Glomerular endothelial cell (primary cell): ENCODE data around the gene YIPF6. TPM values are rescaled to one million over a fixed set of nuclear protein-coding genes. Genes with fewer than 3 reads are reported as not detected.
"Not testable (repeated sequence)": the region's sequence is repeated elsewhere in the genome, so short reads cannot be mapped to it uniquely, and the experiment has no call there.

ENCODE experiments used
- DNase-seq: peaks from one replicate; pipeline ENCODE4 v3.0.0-alpha.2; 2011; ENCODE audit warnings: low read depth, low spot score; ENCODE audit errors: extremely low read depth
- total RNA-seq: library from RNA; depleted of rRNA; stranded (reverse); fragments of >200 nt; gene quantifications from 2 replicates; pipeline ENCODE4 v1.2.3, GENCODE V29; 2015

YIPF6 gene
- total RNA-seq, 1 donor from 2014 or later = 16.8 TPM

DNA sequence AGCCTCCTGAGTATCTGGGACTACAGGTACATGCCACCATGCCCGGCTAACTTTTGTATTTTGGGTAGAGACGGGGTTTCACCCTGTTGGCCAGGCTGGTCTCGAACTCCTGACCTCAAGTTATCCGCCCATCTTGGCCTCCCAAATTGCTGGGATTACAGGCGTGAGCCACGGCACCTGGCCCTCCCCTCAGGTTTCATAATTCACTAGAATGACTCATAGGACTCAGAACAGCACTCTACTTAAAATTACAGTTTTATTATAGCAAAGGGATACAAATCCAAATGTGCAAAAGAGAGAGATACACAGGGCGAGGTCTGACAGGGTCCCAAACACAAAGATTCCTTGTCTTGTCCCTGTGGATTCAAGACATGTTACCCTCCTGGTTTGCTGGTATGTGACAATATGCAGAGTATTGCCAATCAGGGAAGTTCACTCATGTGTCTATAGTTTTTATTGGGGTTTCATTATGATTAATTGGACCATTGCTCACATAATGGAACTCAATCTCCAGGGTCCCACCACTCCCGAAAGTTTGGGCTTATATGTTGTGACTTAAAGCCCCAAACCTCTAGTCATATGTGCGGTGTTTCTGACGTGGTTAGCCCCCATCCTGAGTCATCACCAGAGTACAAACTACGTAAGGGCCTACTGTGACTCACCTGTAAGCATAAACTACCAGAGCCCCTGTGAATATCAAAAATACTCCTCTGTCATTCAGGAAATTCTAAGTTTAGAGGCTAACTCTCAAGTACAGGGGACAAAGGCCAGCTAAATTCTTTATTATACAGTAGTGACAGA, 5.2 kb downstream of the YIPF6 start:
- DNase-seq = no peak

DNA sequence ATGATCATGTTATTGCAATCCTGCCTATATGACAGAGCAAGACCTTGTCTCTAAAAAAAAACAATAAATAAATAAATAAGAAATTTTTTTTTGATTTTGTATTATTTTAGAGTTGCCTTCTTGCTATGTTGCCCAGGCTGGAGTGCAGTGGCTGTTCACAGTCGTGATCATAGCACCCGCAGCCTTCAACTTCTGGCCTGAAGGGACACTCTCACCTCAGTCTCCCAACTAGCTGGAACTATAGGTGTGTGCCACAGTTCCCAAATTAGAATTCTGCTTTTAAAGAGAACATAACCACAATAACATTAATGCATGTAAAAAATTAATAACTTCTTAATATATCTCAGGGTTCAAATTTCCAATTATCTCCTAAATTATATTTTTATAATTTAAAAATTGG, 7.8 kb downstream of the YIPF6 start:
- DNase-seq = no peak

DNA sequence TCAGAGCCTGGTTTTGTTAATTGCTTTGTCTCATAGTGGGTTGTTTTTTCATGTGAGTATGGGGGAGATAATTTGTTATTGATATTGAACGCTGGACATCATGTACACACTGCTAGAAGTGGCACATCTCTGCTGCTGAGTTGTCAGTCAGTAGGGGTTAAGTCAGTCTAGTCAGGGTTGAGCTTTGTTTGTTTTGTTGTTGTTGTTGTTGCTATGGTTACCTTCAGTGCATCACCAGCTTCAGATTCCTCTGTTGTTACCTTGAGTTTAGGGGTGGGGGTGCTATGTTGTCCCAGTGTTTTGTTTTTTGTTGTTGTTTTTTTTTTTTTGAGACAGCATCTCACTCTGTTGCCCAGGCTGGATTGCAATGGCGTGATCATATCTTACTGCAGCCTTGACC, 9.9 kb downstream of the YIPF6 start:
- DNase-seq = no peak

DNA sequence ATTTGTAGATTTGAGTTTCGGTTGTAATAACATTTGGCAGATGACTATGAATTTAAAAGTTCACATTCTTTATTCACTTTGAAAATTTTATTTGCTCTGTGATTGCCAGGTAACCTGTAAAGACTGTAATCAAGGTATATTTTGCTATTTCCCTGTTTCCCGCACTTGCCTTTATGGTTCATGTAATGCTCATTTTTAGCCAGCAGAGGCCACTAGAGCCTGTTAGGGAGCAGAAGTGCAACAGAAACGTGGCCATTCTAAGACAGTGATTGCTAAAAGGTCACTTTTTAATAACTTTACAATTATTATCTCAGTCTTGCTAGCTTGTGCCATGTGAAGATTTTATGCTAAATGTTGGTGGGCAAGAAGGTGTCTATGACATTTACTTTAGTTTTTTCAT, 12.4 kb downstream of the YIPF6 start:
- DNase-seq = no peak

DNA sequence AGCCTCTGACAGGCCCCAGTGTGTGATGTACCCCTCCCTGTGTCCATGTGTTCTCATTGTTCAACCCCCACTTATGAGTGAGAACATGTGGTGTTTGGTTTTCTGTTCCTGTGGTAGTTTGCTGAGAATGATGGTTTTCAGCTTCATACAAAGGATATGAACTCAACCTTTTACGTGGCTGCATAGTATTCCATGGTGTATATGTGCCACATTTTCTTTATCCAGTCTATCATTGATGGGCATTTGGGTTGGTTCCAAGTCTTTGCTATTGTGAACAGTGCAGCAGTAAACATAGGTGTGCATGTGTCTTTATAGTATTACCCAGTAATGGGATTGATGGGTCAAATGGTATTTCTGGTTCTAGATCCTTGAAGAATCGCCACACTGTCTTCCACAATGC, 25.8 kb downstream of the YIPF6 start:
- not testable (repeated sequence) for DNase-seq

DNA sequence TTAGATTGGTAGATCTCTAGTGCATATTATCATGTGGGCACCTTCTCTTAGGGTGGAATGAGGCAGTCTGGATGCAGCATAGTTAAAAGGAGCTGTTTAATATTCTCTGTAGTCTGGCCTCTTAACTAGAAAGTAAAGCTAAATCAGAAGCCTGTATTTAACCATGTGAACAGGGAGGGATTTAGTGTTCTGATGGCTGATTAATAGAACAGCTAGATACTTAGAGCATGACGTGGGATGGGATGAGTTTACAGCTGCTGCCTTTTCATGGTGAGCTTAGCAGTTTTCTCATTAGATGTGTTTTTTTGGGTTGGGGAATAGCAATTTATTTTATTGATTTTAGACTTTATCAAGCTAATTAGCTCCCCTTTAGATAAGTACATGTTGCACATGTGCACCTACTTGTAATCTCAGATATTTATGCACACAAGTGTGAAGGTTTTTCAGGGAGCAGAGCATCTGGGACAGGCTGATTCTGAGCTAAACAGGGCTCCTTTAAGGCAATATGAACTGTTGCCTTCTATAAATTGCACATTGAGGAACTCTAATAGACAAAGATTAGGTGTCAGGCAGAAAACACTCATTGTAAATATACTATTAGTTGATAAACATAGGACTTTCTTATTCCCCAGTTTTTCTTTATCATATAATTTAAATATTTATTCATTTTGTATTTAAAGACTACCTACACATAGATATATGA, 34.1 kb downstream of the YIPF6 start:
- no peak for DNase-seq

DNA sequence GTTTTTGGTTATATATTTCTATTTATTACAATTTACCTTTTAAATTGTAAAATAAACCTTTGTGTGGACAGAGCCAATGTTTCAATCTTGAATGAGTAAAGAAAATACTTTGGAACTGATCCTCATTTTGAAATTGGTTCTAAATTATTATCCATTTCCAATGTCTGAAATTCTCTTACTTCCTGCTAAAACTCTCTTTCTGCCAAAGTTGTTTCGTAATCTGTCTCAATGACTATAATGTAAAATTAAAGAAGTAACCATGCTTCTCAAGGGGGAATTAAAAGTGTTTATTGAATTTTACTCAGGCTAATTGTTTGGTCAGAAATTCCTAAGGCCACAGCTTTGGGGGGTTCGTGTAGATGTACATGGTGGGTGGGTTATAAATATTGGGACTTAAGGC, 34.8 kb downstream of the YIPF6 start:
- no peak for DNase-seq

DNA sequence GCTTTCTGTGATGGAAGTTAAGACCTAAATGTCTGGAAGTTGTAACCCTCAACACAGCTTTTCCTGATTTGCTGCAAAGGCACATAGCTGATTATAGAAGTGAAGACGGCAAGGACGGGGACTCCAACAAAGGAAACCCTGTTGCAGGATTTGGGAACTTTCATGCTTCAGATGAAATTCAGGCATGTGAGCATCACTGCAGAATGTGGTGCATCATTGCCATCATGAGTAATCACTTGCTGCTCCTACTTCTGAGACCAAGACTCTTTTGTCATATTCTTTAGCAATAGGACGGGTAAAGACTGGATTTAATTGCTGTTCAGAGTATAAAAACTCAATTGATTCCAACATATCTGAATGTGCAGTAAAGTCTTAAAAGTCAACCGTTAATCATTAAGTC, 35.8 kb downstream of the YIPF6 start:
- no peak for DNase-seq

DNA sequence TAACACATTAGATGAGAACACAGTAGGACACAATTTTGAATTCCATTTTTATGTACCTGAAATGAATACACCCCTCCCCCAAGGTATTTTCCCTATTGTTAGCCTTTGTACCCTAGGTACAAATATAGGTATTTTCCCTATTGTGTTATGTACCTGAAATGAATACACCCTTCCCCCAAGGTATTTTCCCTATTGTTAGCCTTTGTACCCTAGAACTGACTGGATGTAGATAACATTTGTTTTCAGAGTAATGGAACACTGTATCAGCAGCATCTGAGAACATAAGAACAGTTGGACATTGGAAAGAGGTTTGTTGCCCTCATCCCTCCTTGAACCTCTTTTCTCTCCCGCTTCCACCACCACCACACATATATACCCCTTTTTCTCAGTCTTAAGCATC, 37.6 kb downstream of the YIPF6 start:
- no peak for DNase-seq

DNA sequence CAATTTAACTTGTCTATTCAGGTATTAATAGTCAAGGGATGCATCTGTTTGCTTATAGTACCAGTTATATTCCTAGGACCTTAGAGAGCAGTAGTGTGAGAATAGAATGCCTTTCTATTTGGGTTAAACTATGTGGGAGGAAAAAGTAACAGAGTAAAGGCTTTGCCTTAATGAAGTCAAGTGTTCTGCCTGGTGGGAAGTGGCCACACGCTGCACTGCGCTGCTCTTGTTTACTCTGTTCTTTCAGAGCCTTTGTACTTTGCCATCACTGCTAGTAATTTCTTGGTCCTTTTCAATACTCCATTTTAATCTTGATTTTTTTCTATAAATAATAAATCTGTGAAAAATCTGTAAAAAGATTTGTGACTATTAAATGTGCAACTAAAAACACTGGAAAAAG, 38.0 kb downstream of the YIPF6 start:
- no peak for DNase-seq

DNA sequence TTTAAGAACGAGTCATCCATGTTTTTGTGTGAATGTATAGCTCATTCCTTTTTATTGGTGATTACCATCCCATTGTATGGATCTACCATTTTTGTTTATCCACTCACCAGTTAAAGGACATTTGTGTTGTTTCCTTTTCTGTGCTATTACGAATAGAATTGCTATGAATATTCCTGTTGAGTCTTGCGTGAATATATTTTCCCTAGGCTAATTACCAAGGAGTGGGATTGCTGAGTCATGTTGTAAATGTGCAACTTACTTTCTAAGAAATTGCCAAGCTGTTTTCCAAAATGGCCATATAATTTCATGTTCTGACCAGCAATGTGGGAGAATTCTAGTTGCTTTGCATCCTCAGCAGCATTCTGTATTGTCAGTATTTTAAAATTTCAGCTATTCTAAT, 51.3 kb downstream of the YIPF6 start:
- no peak for DNase-seq

DNA sequence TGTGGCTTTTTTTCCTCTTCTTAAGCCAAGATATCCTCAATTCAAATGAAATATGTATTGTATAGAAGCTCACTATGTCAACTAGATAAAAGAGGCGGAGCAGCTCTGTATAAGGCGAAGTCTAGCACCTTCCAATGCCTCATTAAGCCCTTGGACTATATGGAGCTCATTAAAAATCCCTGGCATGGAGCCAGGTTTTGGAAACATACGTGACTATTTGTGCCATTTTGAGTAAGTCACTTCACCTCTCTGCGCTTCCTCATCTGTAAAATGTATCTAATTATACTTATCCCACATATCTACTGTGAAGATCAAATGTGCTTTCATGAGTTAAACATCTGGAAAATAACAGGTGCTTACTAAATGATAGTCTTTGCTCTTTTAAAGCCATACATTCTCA, 57.2 kb downstream of the YIPF6 start:
- DNase-seq = no peak

DNA sequence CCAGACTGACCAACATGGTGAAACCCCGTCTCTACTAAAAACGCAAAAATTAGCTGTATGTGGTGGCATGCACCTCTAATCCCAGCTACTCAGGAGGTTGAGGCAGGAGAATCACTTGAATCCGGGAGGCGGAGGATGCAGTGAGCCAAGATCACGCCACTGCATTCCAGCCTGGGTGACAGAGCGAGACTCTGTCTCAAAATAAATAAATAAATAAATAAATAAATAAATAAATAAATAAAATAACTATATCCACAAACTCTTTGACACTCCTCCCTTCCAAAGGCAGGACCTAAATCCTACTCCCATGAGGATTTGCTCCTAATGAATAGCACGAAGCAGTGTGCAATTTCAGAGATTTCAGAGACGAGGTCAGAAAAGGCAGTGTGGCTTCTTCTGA, 58.3 kb downstream of the YIPF6 start:
- not testable (repeated sequence) for DNase-seq

DNA sequence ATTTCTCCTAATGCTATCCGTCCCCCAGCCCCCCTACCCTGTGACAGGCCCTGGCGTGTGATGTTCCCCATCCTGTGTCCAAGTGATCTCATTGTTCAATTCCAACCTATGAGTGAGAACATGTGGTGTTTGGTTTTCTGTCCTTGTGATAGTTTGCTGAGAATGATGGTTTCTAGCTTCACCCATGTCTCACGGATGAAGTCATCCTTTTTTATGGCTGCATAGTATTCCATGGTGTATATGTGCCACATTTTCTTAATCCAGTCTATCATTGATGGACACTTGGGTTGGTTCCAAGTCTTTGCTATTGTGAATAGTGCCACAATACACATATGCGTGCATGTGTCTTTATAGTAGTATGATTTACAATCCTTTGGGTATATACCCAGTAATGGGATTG, 61.1 kb downstream of the YIPF6 start:
- not testable (repeated sequence) for DNase-seq

DNA sequence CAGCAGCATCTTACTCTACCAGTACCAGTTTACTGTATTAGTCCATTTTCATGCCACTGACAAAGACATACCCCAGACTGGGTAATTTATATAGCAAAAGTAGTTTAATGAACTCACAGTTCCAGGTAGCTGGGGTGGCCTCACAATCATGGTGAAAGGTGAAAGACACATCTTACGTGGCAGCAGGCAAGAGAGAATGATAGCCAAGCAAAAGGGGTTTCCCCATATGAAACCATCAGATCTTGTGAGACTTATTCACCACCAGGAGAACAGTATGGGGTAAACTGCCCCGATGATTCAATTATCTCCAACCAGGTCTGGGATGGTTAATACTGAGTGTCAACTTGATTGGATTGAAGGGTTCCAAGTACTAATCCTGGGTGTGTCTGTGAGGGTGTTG, 69.3 kb downstream of the YIPF6 start:
- DNase-seq = no peak

DNA sequence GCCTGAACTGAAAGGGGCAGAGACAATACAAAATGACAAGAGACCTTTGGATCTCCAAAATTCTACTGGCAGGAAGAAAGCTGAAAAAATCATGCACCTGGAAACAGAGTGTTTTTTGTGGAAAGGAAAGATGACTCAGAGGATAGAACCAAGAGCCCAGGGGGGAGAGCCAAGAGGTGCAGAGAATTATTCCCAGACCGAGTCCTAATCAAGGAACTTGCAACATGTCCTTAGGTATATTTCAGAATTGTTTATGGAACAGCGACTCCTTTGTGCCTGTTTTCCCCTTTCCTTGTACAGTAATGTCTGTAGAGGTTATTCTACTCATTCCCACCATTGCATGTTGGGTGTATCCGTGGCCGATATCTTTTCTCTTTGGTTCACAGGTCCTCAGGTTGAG, 71.7 kb downstream of the YIPF6 start:
- no peak for DNase-seq

DNA sequence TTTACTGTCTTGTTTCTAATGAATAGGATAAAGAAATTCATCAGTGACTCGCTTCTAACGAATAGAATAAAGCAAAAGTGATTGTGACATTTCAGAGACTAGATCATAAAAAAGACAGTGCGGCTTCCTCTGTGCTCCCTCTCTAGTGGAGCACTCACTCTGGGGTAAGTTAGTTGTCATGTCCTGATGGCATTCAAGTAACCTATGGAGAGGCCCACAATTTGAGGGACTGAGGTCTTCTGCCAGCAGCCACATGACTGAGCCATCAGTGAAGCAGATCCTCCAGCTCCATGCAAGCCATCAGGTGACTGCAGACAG, 72.4 kb downstream of the YIPF6 start:
- DNase-seq = no peak

DNA sequence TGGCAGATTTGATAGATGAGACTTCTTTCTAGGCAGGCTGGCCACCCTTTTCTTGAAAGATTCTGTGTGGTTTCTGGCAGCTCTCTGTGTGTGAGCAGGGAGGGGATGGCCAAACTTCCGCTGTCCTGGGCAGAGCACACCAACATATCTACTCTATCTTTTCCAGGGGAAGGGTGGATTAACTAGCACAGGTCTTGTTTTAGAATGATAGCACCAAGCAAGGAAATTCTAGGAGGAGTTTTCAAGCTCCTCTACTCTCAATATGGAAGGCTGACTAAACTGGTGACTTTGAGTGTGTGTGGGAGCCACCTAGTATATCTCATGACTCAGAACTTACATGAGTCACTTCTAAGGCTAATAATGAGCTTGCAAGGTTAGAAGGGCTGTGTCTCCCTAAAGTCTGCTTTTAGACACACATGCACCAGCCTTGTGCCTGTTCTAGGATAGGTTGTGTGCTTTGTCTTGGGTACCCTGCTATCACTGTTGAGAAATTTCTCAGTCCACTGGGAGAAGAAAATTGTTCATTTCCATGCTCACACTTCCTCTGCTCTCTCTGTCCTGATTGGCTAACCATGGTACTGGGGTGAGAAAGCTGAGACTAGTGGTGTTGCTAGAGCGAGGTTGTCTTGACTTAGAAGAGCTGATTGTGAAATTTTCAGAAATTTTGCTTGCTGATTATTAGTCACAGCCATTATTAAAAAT, 72.9 kb downstream of the YIPF6 start:
- DNase-seq = no peak

DNA sequence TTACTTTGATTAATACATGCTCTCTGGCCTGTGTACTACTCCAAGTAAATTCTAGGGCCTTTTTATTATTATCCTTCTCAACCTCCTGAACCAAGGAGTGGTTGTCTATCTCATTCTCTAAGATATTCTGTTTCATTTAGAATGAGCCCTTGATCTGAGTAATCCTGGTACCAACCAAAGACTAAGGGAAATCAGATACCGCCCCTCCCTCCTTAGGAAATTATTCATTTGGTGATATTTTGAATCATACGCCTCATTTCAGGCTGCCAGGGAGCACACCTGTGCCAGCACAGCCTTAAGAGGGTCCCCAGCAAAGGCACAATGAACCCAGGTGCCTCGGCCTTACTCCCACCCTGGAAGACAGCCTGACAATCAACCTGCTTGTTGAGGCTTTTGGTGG, 75.4 kb downstream of the YIPF6 start:
- DNase-seq = no peak

DNA sequence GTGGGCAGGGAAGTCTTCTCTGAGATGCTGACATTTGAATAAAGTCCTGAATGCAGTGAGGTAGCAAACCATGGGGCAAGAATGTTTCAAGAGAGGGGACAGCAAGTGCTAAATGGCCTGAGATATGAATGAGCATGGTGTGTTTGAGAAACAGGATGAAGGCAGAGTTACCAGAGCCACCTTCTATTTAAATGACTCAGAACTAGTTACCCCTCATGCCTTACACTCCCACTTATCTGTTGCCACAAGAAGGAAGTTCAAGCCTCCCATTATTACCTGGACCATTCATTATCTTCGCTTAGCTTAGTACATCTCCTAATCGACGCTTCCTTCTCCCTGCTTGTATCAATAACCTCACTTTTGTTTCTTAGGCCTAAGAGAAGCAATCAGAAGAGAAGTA, 81.0 kb downstream of the YIPF6 start:
- no peak for DNase-seq

DNA sequence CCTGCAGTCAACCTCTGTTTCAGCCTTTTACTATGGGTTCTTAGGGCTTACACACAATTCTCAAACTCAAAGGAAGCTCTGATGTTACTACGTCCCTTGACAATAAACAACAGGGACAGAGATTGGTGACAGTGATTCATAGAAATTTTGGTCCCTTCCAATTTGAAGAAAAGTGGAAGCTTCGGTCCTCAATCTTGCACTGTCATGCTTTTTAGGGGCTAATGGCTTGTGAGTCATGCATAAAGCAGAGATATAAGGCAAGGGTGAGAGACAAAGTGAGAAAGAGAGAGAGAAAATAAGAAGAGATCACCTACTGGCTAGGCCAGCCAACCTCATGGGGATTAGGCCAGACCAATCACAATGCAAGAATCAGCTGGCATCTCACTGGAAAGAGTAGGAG, 85.4 kb downstream of the YIPF6 start:
- no peak for DNase-seq
